IPS-11a (cell line): ENCODE measurements around the gene ZNF778.
"Not testable (repeated sequence)": the region's sequence is repeated elsewhere in the genome, so short reads cannot be mapped to it uniquely, and the experiment has no call there.

Experiments
- H3K4me3 ChIP-seq: one replicate; pipeline ENCODE4 v1.5.1; 2013; ENCODE audit warnings: low read depth, low read length, control low read depth

ZNF778 gene

DNA sequence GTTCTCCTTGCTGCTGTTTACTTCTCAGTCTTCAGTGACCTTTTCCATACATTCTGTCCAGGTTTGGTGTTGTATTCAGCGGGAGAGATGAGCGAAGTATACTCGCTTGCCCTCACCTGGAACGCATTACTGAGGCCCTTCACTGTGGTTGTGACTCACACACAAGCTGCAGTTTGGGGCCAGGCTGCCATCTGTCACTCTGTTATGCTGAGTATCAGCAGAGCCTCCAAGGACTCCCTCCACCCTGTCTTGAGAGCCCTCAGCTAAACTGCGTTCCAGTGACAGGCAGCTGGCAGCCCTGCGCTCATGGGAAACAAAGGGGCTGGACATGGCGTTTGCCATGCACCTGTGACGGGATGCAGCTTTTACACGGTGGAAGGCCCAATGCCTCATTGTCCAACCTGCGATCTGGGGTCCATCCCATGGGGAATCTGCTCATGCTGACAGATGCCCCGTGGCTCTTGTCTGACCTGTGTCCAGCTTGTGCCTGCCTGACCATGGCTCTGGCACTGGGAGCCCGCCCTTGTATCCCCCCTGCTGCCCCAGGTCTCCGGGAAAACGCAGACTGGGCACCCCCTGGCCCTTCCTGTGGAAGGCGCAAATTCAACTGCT is 6.5 kb upstream of the ZNF778 start:
- no peak overlapping the region for H3K4me3 ChIP-seq

DNA sequence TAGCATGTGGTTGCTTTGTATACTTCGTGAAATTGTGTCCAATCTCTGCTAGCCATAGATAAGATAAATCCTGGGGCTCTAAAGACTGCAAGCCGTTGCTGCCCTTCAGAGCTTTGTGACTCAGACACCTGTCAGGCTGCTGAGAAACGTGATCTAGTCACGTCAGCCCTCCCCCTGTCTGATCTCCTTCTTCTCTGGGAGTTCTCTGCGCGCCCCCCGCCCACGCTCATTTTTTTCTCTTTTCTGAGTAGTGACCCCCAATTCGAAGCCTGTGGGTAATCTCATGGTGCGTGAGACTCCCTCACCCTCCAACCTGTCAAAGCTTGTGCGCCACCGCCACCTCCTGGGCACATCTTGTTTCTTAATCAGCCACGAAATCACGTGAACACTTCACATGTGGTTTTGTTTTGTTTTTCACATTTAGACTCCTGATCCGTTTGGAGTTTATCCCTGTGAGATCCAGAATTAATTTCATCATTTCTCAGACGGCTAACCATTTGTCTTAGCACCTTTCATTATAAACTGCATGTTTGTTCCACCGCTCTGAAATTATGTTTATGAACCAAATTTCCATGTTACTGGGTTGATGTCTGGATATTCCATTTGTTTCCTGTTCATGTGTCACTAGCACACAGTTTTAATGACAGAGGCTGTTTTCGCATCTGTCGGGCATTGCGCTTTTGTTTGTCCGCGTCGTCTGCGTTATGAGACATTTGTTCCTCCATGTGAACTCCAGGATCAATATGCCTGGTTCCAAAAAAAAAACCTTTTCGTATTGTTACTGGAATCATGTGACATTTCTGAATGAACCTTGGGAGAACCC is 977 bp upstream of the ZNF778 start:
- peak overlapping the region; percentile 89 for H3K4me3 ChIP-seq

DNA sequence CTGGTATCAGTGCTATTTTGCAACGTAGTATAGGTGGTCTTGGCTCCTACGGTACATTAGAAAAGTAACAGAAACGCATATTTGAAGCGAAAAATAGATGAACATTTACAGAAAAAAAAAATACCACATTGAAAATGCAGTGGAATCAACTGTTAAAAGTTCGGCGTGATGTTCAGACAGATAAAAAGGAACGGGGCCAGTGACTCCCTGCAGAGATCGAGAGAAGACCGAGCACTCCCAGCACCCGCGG is 440 bp upstream of the ZNF778 start:
- H3K4me3 ChIP-seq, result peak overlapping the region; percentile 89

DNA sequence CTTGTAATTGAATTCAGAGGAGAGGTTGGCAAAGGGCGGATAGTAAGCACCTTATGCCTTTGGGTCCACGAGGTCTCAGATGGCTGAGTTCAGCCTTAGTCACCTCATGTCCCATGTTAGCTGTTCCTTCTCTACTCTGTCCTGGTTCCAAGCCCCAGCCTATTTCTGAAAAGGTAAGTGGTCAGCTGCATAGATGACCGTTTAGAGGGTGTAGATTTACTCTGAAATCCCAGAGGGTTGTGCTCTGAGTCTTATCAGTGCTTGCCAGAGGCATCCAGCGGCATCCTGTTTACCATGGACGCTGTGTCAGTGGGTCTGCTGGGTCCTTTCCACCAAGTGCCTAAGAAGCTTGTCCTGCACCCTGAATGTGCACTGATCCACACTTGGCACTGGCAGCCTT is 1.9 kb downstream of the ZNF778 start:
- H3K4me3 ChIP-seq, result no peak overlapping the region

DNA sequence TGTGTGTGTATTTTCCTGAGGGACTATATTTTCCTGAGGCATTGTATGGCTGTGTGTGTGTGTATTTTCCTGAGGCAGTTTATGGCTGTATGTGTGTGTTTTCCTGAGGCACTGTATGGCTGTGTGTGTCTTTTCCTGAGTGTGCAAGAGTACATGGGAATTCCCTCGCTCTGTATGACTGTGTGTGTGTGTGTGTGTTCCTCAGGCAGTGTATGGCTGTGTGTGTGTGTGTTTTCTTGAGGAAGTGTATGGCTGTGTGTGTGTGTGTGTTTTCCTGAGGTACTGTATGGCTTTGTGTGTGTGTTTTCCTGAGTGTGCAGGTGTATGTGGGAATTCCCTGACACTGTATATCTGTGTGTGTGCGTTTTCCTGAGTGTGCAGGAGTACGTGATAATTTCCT is 4.1 kb downstream of the ZNF778 start:
- no peak overlapping the region for H3K4me3 ChIP-seq

DNA sequence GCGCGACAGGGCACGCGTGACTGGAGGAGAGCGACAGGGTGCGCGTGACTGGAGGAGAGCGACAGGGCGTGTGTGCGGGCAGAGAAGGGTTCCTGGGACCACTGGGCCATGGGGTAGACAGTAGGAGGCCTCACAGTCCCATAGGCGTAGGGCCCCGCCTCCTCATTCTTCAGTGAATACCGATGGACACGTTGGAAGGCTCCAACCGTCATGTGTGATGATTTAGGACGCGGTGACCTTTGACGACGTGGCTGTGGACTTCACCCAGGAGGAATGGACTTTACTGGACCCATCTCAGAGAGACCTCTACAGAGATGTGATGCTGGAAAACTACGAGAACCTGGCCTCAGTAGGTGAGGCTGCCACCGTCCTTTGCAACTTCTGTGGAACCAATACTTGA is 5.4 kb downstream of the ZNF778 start:
- no peak overlapping the region for H3K4me3 ChIP-seq

DNA sequence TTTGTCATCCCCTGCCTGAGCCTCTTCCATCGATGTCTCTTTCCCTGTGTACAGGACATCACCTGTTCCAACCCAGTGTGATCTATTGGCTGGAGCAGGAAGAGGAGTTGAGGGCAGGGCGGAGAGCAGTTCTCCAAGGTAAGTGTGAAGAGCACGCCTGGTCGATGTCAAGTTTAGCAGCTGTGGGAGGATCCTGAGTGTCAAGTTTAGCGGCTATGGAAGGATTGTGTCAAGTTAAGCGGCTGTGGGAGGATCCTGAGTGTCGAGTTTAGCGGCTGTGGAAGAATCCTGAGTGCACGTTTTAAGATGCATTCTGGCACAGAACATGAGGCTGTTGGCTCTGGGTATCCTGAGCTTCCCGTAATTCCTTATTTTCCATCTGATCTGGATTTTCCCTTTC is 7.2 kb downstream of the ZNF778 start:
- no peak overlapping the region for H3K4me3 ChIP-seq

DNA sequence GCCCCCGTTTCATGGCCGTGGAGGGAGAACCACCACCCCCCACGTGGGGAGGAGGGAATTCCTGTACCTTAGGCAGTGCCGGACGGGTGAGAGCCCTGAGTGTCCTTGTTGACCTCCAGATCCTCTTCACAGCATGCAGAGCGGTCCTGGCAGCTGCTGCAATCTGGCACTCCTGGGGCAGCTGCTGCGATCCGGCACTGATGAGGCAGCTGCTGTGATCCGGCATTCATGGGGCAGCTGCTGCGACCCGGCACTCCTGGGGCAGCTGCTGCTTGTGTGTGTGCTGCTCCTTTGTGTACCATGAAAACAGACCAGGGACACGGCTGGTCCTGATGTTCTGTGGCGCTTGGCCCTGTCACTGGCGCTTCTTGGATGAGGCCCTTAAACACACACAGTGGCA is 12.8 kb downstream of the ZNF778 start:
- no peak overlapping the region for H3K4me3 ChIP-seq

DNA sequence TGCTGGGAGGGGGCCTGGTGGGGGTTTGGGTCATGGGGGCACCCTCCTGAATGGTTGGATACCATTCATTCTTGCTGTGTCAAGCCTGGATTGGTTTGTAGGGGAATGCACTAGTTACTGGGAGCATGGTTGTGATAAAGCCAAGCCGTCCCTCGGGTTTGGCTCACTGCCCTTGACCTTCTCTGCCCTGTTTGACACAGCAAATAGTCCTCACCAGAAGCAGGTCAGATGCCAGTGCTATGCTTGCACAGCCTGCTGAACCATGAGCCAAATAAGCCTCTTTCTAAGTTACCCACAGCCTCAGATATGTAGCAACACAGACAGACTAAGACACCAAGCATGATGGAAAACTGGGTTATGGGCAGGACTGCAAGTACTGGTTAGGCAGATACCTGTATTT is 14.6 kb downstream of the ZNF778 start:
- H3K4me3 ChIP-seq, result no peak overlapping the region

DNA sequence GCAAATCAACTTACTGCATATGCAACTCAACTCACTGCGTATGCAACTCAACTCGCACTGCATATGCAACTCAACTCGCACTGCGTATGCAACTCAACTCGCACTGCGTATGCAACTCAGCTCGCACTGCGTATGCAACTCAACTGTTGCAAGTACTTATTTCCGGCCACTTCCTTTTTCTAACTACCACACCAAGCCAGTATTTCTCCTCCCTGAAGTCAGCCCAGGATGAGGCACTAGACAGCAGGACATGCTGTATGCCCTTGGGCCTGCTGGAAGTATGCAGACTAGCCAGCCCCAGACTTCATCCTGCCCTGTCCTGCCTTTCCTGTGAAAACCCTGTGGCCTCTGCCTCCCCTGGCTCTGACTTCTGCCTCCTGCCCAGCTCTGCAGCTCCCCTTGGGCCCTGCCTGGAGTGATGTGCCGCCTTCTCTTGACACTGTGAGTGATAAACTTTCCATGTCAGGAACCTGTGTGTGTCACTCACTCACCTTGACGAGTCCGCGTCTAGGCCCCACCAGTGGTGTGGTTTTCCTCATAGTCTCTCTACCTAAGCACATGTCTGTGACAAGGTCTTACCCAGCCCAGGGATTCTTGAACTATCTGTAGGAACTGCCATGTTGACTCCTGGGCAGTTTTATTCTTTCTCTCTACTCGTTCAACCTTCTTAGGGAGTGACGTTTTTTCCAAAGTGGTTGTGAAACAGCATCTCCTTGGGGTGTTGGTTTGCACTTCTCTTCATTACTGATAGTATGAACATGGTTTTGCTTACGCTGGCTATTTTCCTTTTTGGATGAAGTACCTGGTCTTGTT is 16.4 kb downstream of the ZNF778 start:
- no peak overlapping the region for H3K4me3 ChIP-seq

DNA sequence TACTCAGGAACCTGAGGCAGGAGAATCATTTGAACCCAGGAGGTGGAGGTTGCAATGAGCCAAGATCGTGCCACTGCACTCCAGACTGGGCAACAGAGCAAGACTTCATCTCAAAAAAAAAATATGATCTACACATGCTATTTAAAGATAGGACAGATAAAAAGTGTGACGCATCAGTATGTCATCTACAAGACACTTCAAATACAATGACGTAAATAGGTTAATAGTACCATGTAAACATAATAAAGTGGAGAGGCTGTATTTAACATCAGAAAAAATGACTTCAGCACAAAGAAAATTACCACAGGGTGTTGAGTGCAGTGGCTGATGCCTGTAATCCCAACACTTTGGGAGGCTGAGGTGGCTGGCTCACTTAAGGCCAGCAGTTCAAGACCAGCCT is 20.2 kb downstream of the ZNF778 start:
- H3K4me3 ChIP-seq, result no peak overlapping the region

DNA sequence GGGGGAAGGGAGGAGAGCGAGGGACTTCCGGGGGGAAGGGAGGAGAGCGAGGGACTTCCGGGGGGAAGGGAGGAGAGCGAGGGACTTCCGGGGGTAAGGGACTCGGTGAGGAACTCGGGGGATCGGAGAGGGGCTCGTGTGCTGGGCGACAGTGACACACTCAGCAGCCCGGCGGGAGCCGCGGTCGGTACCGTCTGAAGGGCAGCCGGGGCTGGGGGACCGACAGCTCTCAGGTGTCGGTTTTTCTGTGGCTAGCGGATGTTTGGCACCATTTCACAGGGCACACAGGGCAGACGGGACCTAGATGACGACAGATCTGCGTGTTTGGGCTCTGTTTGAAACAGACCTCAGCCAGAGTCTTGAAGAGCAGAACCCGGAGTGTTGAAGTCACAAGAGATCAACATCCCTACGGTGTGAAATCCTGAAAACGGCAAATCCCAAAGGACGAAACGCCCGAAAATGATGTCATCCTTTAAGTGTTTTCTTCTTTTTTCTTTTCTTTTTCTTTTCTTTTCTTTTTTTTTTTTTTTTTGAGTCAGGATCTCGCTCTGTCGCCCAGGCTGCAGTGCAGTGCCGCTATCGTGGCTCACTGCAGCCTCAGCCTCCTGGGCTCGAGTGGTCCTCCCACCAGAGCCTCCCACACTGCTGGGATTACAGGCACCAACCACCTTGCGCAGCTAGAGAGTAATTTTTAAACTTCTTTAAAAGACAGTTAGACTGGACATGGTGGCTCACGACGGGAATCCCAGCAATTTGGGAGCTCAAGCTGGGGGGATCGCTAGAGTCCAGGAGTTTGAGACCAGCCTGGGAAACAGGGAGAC is 23.9 kb downstream of the ZNF778 start:
- H3K4me3 ChIP-seq, result peak overlapping the region; percentile 89

DNA sequence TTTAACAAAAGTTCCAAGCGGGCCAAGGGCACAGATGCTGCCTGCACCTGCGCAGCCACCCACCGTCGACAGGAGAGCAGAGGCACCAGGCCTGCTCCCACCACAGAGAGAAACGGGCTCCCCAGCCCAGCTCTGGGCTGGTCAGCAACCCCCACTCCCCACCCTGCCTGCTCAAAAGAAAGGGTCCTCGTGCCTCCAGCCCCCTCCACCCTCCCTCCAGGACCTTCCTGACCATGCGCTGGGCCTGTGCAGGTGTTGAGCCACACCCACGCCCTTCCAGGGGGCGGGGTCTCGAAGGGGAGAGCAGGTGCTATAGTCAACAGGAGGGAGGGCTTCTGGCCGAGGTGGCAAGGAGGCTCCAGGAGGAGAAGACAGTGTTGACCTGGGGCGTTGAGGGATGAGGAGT is 25.3 kb downstream of the ZNF778 start:
- no peak overlapping the region for H3K4me3 ChIP-seq

DNA sequence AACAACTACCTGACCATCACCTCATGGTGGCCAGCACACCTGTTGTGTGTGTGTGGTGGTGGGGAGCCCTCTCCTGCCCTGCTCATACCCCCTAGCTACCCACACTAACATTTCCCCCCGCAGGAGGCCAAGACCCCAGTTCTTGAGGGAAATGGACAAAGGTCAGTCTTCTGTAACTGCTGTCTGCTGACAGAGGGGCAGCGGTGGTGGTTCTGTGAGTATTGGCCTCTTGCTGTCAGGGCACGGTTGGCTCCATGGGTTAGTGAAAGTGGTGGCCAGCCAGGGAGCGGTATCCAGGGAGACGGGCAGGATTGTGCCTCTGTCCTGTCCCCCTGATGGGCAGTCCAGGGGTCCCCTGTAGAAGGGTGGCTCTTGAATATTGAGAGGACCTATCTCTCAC is 26.2 kb downstream of the ZNF778 start:
- H3K4me3 ChIP-seq, result no peak overlapping the region

DNA sequence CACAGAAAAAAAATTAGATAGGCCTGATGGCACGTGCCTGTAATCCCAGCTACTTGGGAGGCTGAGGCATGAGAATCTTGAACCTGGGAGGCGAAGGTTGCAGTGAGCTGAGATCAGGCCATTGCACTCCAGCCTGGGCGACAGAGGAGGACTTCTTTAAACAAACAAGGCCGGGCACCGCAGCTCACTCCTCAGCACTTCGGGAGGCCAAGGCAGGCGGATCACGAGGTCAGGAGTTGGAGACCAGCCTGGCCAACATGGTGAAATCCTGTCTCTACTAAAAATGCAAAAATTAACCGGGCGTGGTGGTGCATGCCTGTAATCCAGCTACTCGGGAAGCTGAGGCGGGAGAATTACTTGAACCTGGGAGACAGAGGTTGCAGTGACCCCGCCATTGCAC is 26.8 kb downstream of the ZNF778 start:
- not testable (repeated sequence) for H3K4me3 ChIP-seq

DNA sequence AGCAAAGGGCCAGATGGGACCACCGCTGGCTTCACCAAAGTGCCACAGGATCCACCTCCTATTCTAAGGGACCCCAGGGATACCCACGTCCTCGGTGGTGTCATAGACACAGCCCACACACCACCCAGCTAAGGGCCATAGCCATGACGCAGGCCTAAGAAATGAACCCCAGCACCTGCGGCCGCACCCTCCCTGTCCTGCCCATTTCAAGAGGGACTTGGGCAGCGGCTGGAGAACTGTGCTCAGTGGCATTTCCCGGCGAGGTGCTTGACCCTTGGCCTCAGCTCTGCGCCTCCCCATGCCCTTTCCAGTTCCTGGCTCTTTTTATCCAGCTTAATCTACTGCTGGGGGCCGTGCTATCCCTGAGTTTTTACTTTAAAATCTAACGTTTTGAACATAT is 27.3 kb downstream of the ZNF778 start:
- H3K4me3 ChIP-seq, result no peak overlapping the region

DNA sequence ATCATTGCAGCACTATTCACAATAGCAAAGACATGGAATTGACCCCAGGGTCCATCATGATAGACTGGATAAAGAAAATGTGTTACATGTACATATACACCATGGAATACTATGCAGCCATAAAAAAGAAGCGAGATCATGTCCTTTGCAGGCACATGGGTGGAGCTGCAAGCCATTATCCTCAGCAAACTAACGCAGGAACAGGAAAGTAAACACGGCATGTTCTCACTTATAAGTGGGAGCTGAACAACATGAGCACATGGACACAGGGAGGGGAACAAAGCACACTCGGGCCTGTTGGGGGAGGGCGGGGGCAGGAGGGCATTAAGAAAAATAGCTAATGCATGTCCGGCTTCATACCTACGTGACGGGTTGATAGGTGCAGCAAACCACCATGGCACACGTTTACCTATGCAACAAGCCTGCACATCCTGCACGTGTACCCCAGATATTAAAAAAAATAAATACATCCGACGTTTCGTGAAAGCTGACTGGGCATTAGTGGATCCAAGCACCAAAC is 28.9 kb downstream of the ZNF778 start:
- peak overlapping the region; percentile 30 for H3K4me3 ChIP-seq

DNA sequence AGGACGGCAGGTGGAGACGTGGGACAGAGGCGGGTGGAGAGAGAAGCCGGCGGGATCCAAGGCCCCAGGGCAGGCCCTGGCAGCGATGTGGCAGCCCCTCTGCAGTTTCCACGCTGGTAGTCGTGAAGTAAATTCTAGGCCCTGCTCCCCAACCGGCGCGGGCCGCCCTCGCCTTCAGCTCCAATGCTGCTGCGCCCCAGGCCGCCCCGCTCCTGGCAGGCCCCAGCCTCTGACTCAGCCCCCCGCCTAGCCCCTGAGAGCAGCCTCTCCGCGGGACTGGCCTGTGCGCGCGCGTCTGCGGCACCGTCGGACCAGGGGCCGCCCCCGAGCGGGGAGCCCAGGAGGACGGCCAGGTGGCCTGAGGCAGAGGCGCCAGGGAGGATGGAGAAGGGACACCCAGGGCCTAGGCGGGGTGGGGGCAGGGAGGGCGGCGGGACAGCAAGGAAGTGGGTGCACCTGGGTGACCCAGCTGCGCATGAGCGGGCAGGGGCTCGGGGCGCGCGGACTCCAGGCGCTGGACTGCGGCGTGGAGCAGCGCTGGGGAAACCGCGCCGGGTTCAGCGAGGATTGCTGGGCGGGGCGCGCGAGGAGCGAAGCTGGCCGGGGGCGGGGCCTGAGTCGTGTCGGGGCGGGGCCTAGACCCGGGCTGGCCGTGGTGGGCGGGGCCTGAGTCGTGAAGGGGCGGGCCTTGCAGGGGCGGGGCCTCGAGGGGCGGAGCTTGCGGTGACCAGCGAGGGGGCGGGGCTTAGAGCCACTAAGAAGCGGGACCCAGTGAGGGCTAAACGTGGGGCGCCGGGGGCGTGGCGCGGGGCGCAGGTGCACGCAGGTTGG is 29.6 kb downstream of the ZNF778 start:
- H3K4me3 ChIP-seq, result peak overlapping the region; percentile 30

DNA sequence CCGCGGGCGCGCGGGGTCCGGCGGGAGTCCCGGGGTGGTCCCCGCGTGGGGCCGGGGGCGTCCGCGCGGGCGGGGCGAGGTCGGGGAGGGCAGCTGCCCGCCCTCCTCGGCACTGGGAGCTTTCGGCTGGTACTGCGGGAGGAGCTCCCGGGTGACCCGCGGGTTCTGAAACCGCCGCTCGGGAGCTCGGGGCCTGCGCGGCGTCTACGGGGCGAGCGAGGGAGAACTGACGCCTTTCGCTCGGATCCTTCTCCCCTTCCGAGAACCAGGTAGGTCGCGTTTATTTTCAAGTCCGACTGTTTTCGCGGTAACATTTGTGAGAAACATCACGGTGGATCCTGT is 30.2 kb downstream of the ZNF778 start:
- peak overlapping the region; percentile 24 for H3K4me3 ChIP-seq

DNA sequence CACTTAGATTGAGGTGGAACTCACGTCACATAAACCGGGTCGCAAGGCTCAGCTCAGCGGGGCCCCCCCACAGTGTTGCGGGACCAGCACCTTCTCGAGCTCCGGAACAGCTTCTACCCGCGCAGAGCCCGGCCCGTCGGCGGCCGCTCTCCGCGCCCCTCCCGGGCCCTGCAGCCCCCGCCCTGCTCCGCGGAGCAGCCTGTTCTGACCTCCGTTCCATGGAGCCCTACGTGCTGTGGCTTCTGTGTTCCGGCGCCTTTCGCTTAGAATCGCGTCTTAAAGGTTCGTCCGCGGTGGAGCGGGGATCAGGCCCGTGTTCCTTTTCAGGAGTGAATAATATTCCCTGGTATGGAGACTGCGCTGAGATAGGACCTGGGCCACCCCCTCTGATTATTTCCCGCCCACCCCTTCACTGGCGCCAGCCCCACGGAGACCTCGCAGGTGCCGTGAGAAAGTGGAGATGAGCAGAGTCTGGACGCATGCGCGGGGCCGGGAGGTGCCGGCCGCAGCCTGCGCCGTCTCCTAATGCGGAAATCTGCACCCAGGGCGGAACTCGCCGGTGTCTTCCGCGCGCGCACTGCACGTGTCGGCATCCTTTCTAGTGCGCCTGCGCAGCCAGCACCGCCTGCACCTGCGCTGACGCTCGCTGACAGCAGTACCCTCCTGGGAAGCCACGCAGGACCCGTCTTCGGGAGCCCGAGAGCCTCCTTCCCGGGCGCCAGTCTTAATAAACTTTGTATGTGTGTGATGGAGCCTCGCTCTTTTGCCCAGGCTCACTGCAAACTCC is 30.9 kb downstream of the ZNF778 start:
- H3K4me3 ChIP-seq, result peak overlapping the region; percentile 24
